Dermis blood vessel endothelial cell (primary cell): ENCODE results near the gene EPS8. TPM values are rescaled to one million over a fixed set of nuclear protein-coding genes. Genes with fewer than 3 reads are reported as not detected.

ENCODE experiments used
- DNase-seq: peaks from one replicate; pipeline ENCODE4 v3.0.0; 2010
- total RNA-seq: library from RNA; depleted of rRNA; stranded (reverse); fragments of >200 nt; gene quantifications from 2 replicates; pipeline ENCODE4 v1.2.3, GENCODE V29; 2014

EPS8 gene
- total RNA-seq, 1 donor from 2014 or later: 14.1 TPM

GRCh38 chr12:15714256-15714655 lies 74.9 kb downstream of the EPS8 start:
- DNase-seq: no peak

- no peak for DNase-seq
These were observed 76.1 kb downstream of the EPS8 start for GRCh38 chr12:15712823-15713660.

GRCh38 chr12:15712160-15712559 lies 77.0 kb downstream of the EPS8 start:
- DNase-seq: no peak

- no peak for DNase-seq
These were observed 78.2 kb downstream of the EPS8 start for GRCh38 chr12:15710860-15711510.

GRCh38 chr12:15709551-15709950 lies 79.6 kb downstream of the EPS8 start:
- DNase-seq: no peak

GRCh38 chr12:15708396-15709076 lies 80.7 kb downstream of the EPS8 start:
- no peak for DNase-seq

- no peak for DNase-seq
These were observed 81.5 kb downstream of the EPS8 start for GRCh38 chr12:15707516-15708199.

- no peak for DNase-seq
These were observed 83.0 kb downstream of the EPS8 start for GRCh38 chr12:15706010-15706676.

GRCh38 chr12:15705606-15706005 lies 83.6 kb downstream of the EPS8 start:
- peak; percentile 35 for DNase-seq

GRCh38 chr12:15702276-15702675 lies 86.9 kb downstream of the EPS8 start:
- DNase-seq: no peak

- peak; percentile 34 for DNase-seq
These were observed 87.5 kb downstream of the EPS8 start for GRCh38 chr12:15701631-15702156.

- peak; percentile 63 for DNase-seq
These were observed 88.0 kb downstream of the EPS8 start for GRCh38 chr12:15701206-15701605.

GRCh38 chr12:15700595-15700994 lies 88.6 kb downstream of the EPS8 start:
- peak; percentile 93 for DNase-seq

GRCh38 chr12:15699886-15700285 lies 89.3 kb downstream of the EPS8 start:
- DNase-seq: peak; percentile 50

- DNase-seq: no peak
These were observed 90.8 kb downstream of the EPS8 start for GRCh38 chr12:15698377-15698871.

GRCh38 chr12:15697201-15697600 lies 92.0 kb downstream of the EPS8 start:
- DNase-seq: peak; percentile 31

- DNase-seq: no peak
These were observed 95.8 kb downstream of the EPS8 start for GRCh38 chr12:15693228-15693911.

- no peak for DNase-seq
These were observed 97.8 kb downstream of the EPS8 start for GRCh38 chr12:15691388-15691787.

GRCh38 chr12:15690320-15690719 lies 98.9 kb downstream of the EPS8 start:
- DNase-seq: peak; percentile 2

GRCh38 chr12:15689751-15690191 lies 99.4 kb downstream of the EPS8 start:
- peak; percentile 29 for DNase-seq
